ENCODE measurements around the gene NRIP2. TPM values are rescaled to one million over a fixed set of nuclear protein-coding genes. Genes with fewer than 3 reads are reported as not detected.

NRIP2 gene
- total RNA-seq, 1 experiment from 2014 or later = 0.15 TPM

DNA sequence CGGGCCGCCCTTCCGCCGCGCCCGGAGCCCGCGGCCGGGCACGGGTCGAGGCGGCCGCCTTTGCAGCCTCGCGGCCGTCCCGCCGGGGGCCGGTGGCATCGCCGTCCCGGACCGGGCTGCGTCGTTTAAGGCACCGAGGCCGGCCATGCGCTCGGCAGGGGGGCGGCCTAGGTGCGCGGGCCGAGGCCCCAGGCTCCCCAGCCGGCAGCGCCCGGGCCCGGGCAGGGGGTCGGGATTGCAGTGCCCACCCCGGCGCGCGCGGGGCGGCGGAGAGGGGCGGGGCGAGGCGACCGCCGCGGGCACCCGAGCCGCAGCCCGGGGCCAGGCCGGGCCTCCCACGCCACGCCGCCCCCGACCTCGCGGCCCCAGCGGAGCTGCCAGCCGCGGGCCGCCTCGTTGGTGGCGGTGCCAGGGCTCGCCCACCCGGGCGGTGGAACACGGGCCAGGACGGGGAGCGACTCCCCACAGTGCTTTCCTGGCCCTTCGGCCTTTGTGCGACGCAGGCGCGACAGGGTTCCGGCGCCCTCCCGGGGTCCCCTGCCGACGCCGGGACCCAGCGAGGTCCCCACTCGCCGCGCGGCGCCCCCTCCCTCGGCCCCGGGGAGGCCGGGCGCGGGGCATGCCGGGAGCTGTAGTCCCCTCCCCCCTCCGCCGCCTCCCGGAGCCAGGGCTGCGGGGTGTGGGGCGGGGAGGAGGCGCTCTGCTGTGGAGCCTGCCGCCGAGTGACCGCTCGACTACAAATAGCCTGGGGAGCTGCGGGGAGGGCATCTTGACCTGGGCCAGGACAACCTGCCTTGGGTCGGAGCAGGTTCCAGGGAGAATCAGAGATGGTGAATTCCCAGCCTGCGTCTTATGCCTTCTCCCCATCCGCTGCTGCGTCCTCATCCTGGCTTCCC, 39.3 kb downstream of the NRIP2 start:
- Histone ChIP-seq H3K4me2 (ENCODE audit: insufficient read depth, insufficient read length, low read length) (peak overlapping the region; percentile 87), H3K9ac (ENCODE audit: extremely low read depth, insufficient read length, low read length) (peak overlapping the region; percentile 57), H3K14ac (ENCODE audit: insufficient read depth, low read length) (no peak overlapping the region; the same call in 1 of the 2 replicates), H3K79me1 (ENCODE audit: insufficient read depth, low read depth, low read length, poor library complexity, severe bottlenecking) (no peaks in the 10 kb centered on the region), H3K4ac (ENCODE audit: low read depth, low read length) (no peak overlapping the region), H4K8ac (replicated peaks; ENCODE audit: insufficient read length, low read depth, low read length) (no peak overlapping the region), H4K91ac (ENCODE audit: insufficient read length, low read depth, low read length) (no peak overlapping the region), H3K9me3 (ENCODE audit: control insufficient read depth, low read depth, low read length) (no peaks in the 10 kb centered on the region), H3K23ac (ENCODE audit: insufficient read length, low read depth, low read length) (no peak overlapping the region), H3K23me2 (ENCODE audit: insufficient read length, low read depth, low read length, poor library complexity, severe bottlenecking) (peaks cover 12% of the 10 kb centered on the region), H2BK20ac (ENCODE audit: low read depth, low read length, poor library complexity, severe bottlenecking) (no peak overlapping the region), H3K56ac (ENCODE audit: insufficient read length, low read depth, low read length) (no peak overlapping the region), H3K18ac (ENCODE audit: insufficient read length, low read depth, low read length) (no peak overlapping the region), H3K27me3 (ENCODE audit: insufficient read depth, low read length) (no peaks in the 10 kb centered on the region), H2AFZ (ENCODE audit: low read length) (no peak overlapping the region), H2BK12ac (ENCODE audit: insufficient read length, low read depth, low read length) (no peak overlapping the region), H3K4me1 (ENCODE audit: insufficient read depth, low read length) (no peaks in the 10 kb centered on the region; the same call in 1 of the 2 replicates), H2BK5ac (ENCODE audit: insufficient read length, low read length) (no peak overlapping the region), H2BK120ac (ENCODE audit: low read depth, low read length, poor library complexity, severe bottlenecking) (no peak overlapping the region), H3K27ac (ENCODE audit: insufficient read length, low read depth, low read length) (no peak overlapping the region), H3K79me2 (ENCODE audit: insufficient read depth, low read length) (peaks cover 8% of the 10 kb centered on the region; the same call in 1 of the 2 replicates), H4K5ac (ENCODE audit: insufficient read length, low read depth, low read length) (no peak overlapping the region), H2BK15ac (ENCODE audit: low read depth, low read length) (no peak overlapping the region), H3T11ph (ENCODE audit: low read length) (no peak overlapping the region), H2AK5ac (ENCODE audit: insufficient read length, low read length) (no peak overlapping the region), H4K20me1 (ENCODE audit: control insufficient read depth, insufficient read depth, insufficient read length) (no peaks in the 10 kb centered on the region)
- Mint-ChIP-seq H3K27me3 (ENCODE audit: low read depth) (peaks cover 13% of the 10 kb centered on the region), H3K27ac (peak overlapping the region; percentile 10 to 88 (median 86); a peak in 4 of 7 replicates), H3K4me3 (peak overlapping the region; percentile 88 to 96), H3K9me3 (peaks cover 0 to 3% of the 10 kb centered on the region in 2 experiments; a peak in 3 of 5 replicates), H3K36me3 (ENCODE audit: insufficient read depth in 1 of 3, low read depth in 3 of 3) (peaks cover 42 to 46% (median 44%) of the 10 kb centered on the region in 3 experiments), H3K4me1 (peaks cover 19 to 34% of the 10 kb centered on the region in 2 experiments)
- TF ChIP-seq, protein P1, sequence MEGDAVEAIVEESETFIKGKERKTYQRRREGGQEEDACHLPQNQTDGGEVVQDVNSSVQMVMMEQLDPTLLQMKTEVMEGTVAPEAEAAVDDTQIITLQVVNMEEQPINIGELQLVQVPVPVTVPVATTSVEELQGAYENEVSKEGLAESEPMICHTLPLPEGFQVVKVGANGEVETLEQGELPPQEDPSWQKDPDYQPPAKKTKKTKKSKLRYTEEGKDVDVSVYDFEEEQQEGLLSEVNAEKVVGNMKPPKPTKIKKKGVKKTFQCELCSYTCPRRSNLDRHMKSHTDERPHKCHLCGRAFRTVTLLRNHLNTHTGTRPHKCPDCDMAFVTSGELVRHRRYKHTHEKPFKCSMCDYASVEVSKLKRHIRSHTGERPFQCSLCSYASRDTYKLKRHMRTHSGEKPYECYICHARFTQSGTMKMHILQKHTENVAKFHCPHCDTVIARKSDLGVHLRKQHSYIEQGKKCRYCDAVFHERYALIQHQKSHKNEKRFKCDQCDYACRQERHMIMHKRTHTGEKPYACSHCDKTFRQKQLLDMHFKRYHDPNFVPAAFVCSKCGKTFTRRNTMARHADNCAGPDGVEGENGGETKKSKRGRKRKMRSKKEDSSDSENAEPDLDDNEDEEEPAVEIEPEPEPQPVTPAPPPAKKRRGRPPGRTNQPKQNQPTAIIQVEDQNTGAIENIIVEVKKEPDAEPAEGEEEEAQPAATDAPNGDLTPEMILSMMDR (conservative IDR thresholded peaks at IDR 0.05) = no peak
- WGBS (ENCODE audit: extremely low coverage, insufficient read length, low lambda C conversion rate) = no CpG with 5 or more reads among the region's 111 CpGs
- DNase-seq = peak; percentile 59

Data from H9 (cell line).